CD14-positive monocyte (primary cell): ENCODE results near the gene PATE4. TPM values are rescaled to one million over a fixed set of nuclear protein-coding genes. Genes with fewer than 3 reads are reported as not detected.

Experiments
- DNase-seq, 3 donors: peaks; one replicate each; pipeline ENCODE4 v3.0.0-alpha.2; 2011 to 2022
- H2AFZ ChIP-seq: 2 replicates; pipeline ENCODE4 v1.6.0; 2012; ENCODE audit warnings: mild to moderate bottlenecking, low read depth, low read length, inconsistent platforms; ENCODE audit not compliant: insufficient read depth, poor library complexity, severe bottlenecking
- H3K27ac ChIP-seq, 2 donors: 1 replicate in 1 of 2; 2 replicates in 1 of 2; pipeline ENCODE4 v1.5.1; 2012 to 2013; ENCODE audit warnings: low read length in 2 of 2, control low read depth in 1 of 2, inconsistent platforms in 1 of 2, low read depth in 1 of 2, mild to moderate bottlenecking in 1 of 2
- H3K27me3 ChIP-seq, 2 donors: one replicate each; pipeline versions ENCODE4 v1.6.0 to v1.6.1; 2011 to 2013; ENCODE audit warnings: low read length in 2 of 2; ENCODE audit not compliant: control insufficient read depth in 2 of 2, insufficient read depth in 2 of 2
- H3K36me3 ChIP-seq, 2 donors: replicated peaks in 1 of 2; 1 replicate in 1 of 2; 2 replicates in 1 of 2; pipeline versions ENCODE4 v1.5.1 to v1.6.1; 2012 to 2013; ENCODE audit warnings: low read length in 2 of 2, control low read depth in 1 of 2, inconsistent platforms in 1 of 2, mild to moderate bottlenecking in 1 of 2; ENCODE audit not compliant: insufficient read depth in 2 of 2, control insufficient read depth in 1 of 2
- H3K4me1 ChIP-seq, 2 donors: 1 replicate in 1 of 2; 2 replicates in 1 of 2; pipeline versions ENCODE4 v1.5.1 to v1.6.1; 2012 to 2013; ENCODE audit warnings: low read length in 2 of 2, control low read depth in 1 of 2, inconsistent platforms in 1 of 2, mild to moderate bottlenecking in 1 of 2, moderate library complexity in 1 of 2; ENCODE audit not compliant: insufficient read depth in 2 of 2, control insufficient read depth in 1 of 2
- H3K4me2 ChIP-seq: replicated peaks from 2 replicates; pipeline ENCODE3; 2012; ENCODE audit warnings: low read length, moderate library complexity, mild to moderate bottlenecking; ENCODE audit not compliant: poor library complexity, severe bottlenecking; ENCODE audit errors: extremely low read depth
- H3K4me3 ChIP-seq, 3 experiments: fragments of 200-600 bp in 1 of 3; sonication (generic) in 1 of 3; replicated peaks in 1 of 3; 1 replicate in 2 of 3; 2 replicates in 1 of 3; pipeline ENCODE4 v1.5.1; 2011 to 2013; ENCODE audit warnings: low read length in 3 of 3, mild to moderate bottlenecking in 3 of 3, control low read depth in 2 of 3, low read depth in 2 of 3, inconsistent platforms in 1 of 3, moderate library complexity in 1 of 3
- H3K79me2 ChIP-seq: 2 replicates; pipeline ENCODE4 v1.6.0; 2012; ENCODE audit warnings: mild to moderate bottlenecking, control low read depth, inconsistent platforms, low read length, moderate library complexity; ENCODE audit not compliant: insufficient read depth
- H3K9ac ChIP-seq: 2 replicates; pipeline ENCODE4 v1.6.0; 2017; ENCODE audit warnings: low read length, mild to moderate bottlenecking; ENCODE audit not compliant: insufficient read depth, poor library complexity, severe bottlenecking
- H3K9me3 ChIP-seq, 2 donors: replicated peaks in 1 of 2; 1 replicate in 1 of 2; 2 replicates in 1 of 2; pipeline versions ENCODE4 v1.5.1 to v1.6.1; 2012 to 2013; ENCODE audit warnings: low read length in 2 of 2, control low read depth in 1 of 2; ENCODE audit not compliant: control insufficient read depth in 1 of 2, insufficient read depth in 1 of 2
- H4K20me1 ChIP-seq: 2 replicates; pipeline ENCODE4 v1.6.0; 2012; ENCODE audit warnings: mild to moderate bottlenecking, low read length, control low read depth, moderate library complexity; ENCODE audit not compliant: insufficient read depth
- H3K27ac Mint-ChIP-seq, 7 donors: one replicate each; pipeline ENCODE4 v1.8.0; 2020; ENCODE audit warnings: mild to moderate bottlenecking in 7 of 7, mixed read lengths in 7 of 7, moderate library complexity in 6 of 7, inconsistent platforms in 2 of 7
- H3K27me3 Mint-ChIP-seq, 3 donors: one replicate each; pipeline ENCODE4 v1.8.0; 2021 to 2022; ENCODE audit warnings: low read depth in 3 of 3, mild to moderate bottlenecking in 3 of 3, mixed read lengths in 3 of 3, moderate library complexity in 3 of 3, inconsistent platforms in 1 of 3
- H3K36me3 Mint-ChIP-seq, 2 donors: one replicate each; pipeline ENCODE4 v1.8.0; 2020; ENCODE audit warnings: mixed read lengths in 2 of 2, inconsistent platforms in 1 of 2, mild to moderate bottlenecking in 1 of 2
- H3K4me1 Mint-ChIP-seq: one replicate; pipeline ENCODE4 v1.8.0; 2020; ENCODE audit warnings: mild to moderate bottlenecking, mixed read lengths
- H3K4me3 Mint-ChIP-seq, 2 donors: one replicate each; pipeline ENCODE4 v1.8.0; 2020; ENCODE audit warnings: mild to moderate bottlenecking in 2 of 2, mixed read lengths in 2 of 2, moderate library complexity in 1 of 2
- H3K9me3 Mint-ChIP-seq, 7 donors: one replicate each; pipeline ENCODE4 v1.8.0; 2020 to 2022; ENCODE audit warnings: mixed read lengths in 7 of 7, mild to moderate bottlenecking in 6 of 7, moderate library complexity in 6 of 7, inconsistent platforms in 2 of 7
- WGBS: methylation state at CpG from one replicate; pipeline ENCODE4 v1.1.5; 2013; ENCODE audit warnings: missing lambda C conversion rate; ENCODE audit not compliant: insufficient coverage; 5-methylcytosine and 5-hydroxymethylcytosine counted together
- intact Hi-C, 2 donors: fragments of 100-400 bp; cut with micrococcal nuclease; formaldehyde crosslinking; loops; one replicate each; pipeline versions ENCODE4 v1.15.0 to v1.15.1; 2023
- polyA plus RNA-seq, 3 donors: library from polyadenylated mRNA; depleted of rRNA in 1 of 3; unstranded in 2 of 3; stranded (reverse) in 1 of 3; fragments of 300-500 nt in 2 of 3; fragments of >200 nt in 1 of 3; fragmentation: Illumina TruSeq in 2 of 3; gene quantifications; 1 replicate in 2 of 3; 2 replicates in 1 of 3; pipeline ENCODE4 v1.2.3, GENCODE V29; 2012 to 2021
- TF ChIP-seq, protein P1 (sequence below): fragments of 200-600 bp; IDR thresholded peaks from one replicate; pipeline ENCODE4 v1.8.0; 2022; ENCODE audit warnings: antibody characterized with exemption, mild to moderate bottlenecking

PATE4 gene
- polyA plus RNA-seq, 3 donors: not detected

DNA sequence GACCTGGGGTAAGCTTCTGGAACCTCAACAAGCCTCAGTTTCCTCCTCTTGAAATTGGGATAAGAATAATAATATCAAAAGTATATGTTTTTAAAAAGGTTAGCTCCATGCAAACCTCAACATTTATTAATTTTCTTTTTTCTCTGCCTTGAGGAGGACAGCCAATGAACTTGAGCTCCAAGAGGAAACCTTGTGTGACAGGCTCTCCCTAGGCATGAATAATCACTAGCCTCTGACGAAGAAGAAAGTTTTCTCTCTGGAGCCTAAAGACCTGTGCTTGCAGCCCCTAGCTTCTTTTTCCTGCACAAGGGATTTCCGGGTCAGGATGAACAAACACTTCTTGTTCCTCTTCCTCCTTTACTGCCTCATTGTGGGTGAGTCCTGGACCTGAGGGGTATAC, 45.3 kb upstream of the PATE4 start, which contains the start of gene PATE3:
Gene PATE3 (plus strand): TSS at position 301 of the 400 bp plus-strand sequence. CDS start 25 bp downstream, at position 326.
- DNase-seq: no peak
- no peaks in the 10 kb centered on the region for H3K4me1 ChIP-seq
- TF ChIP-seq, protein P1, sequence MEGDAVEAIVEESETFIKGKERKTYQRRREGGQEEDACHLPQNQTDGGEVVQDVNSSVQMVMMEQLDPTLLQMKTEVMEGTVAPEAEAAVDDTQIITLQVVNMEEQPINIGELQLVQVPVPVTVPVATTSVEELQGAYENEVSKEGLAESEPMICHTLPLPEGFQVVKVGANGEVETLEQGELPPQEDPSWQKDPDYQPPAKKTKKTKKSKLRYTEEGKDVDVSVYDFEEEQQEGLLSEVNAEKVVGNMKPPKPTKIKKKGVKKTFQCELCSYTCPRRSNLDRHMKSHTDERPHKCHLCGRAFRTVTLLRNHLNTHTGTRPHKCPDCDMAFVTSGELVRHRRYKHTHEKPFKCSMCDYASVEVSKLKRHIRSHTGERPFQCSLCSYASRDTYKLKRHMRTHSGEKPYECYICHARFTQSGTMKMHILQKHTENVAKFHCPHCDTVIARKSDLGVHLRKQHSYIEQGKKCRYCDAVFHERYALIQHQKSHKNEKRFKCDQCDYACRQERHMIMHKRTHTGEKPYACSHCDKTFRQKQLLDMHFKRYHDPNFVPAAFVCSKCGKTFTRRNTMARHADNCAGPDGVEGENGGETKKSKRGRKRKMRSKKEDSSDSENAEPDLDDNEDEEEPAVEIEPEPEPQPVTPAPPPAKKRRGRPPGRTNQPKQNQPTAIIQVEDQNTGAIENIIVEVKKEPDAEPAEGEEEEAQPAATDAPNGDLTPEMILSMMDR: no peak
- no peaks in the 10 kb centered on the region for H3K27me3 ChIP-seq
- intact Hi-C loops: no loop called here
- H3K9ac ChIP-seq: no peak within 1 kb of the TSS
- no peak within 1 kb of the TSS for H3K27ac ChIP-seq
- H4K20me1 ChIP-seq: no peaks in the 10 kb centered on the region
- H3K4me2 ChIP-seq: no peak within 1 kb of the TSS
- Mint-ChIP-seq H3K27me3 (peaks cover 0 to 3% (median 0%) of the 10 kb centered on the region in 3 donors), H3K27ac (no peak within 1 kb of the TSS), H3K4me3 (no peak within 1 kb of the TSS), H3K4me1 (no peaks in the 10 kb centered on the region), H3K36me3 (no peaks in the 10 kb centered on the region), H3K9me3 (peaks cover 0 to 10% (median 2%) of the 10 kb centered on the region in 7 donors)
- no peaks in the 10 kb centered on the region for H3K9me3 ChIP-seq
- no peaks in the 10 kb centered on the region for H3K36me3 ChIP-seq
- H2AFZ ChIP-seq: no peak within 1 kb of the TSS
- no peak within 1 kb of the TSS for H3K4me3 ChIP-seq
- WGBS: 0% methylated on average over 1 of the region's 2 CpGs
- no peaks in the 10 kb centered on the region for H3K79me2 ChIP-seq

DNA sequence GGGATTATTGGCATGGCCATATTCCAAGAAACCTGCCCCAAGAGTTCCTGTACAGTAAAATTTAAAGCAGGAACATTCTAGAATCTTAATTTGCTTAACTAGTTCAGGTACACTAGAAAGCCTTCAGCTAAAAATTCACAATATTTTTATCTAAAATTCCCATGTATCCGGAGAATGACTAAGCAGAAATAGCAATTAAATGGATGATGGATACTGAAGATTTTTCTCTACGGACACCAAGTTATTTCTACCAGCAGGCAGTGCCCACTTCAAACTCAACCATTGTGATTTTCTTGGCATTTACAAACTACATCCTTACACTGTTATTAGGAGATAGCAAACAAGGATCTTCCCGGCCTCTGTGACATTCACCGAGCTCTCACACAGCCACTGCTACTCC, 42.3 kb upstream of the PATE4 start:
- no peak for DNase-seq
- intact Hi-C loops: no loop called here
- no peaks in the 10 kb centered on the region for H3K4me1 Mint-ChIP-seq
- Histone ChIP-seq H3K27me3 (no peaks in the 10 kb centered on the region), H3K9me3 (no peaks in the 10 kb centered on the region), H3K27ac (no peak overlapping the region), H3K4me1 (no peaks in the 10 kb centered on the region), H3K9ac (no peak overlapping the region), H3K79me2 (no peaks in the 10 kb centered on the region), H2AFZ (no peak overlapping the region), H3K36me3 (no peaks in the 10 kb centered on the region), H3K4me3 (no peak overlapping the region), H4K20me1 (no peaks in the 10 kb centered on the region), H3K4me2 (no peak overlapping the region)
- H3K4me3 Mint-ChIP-seq: no peak overlapping the region
- H3K27me3 Mint-ChIP-seq: peaks cover 0 to 3% (median 0%) of the 10 kb centered on the region in 3 donors
- TF ChIP-seq, protein P1: no peak
- WGBS: 100% methylated on average over 2 of the region's 4 CpGs
- peaks cover 2 to 10% (median 4%) of the 10 kb centered on the region in 7 donors for H3K9me3 Mint-ChIP-seq
- H3K27ac Mint-ChIP-seq: no peak overlapping the region
- H3K36me3 Mint-ChIP-seq: no peaks in the 10 kb centered on the region
